HEK293 (cell line): ENCODE measurements around the gene ZSCAN25.

ENCODE experiments used
- CTCF ChIP-seq: fragments of 450-650 bp; formaldehyde crosslinking; IDR thresholded peaks from 2 replicates; pipeline ENCODE4 v1.5.1; 2016; ENCODE audit warnings: missing biosample characterization, missing genetic modification characterization
- ZNF24 ChIP-seq: fragments of 450-650 bp; formaldehyde crosslinking; IDR thresholded peaks from 2 replicates; pipeline ENCODE4 v1.5.1; 2016; ENCODE audit warnings: missing biosample characterization, missing genetic modification characterization
- ZNF596 ChIP-seq: fragments of 450-650 bp; IDR thresholded peaks from 2 replicates; pipeline ENCODE4 v1.5.0; 2018; ENCODE audit warnings: missing biosample characterization, mild to moderate bottlenecking, missing genetic modification characterization, moderate library complexity

- TF ChIP-seq ZNF24 (tag by site-specific recombination), result no peak
- no peak for TF ChIP-seq ZNF596
- TF ChIP-seq CTCF (tag by site-specific recombination), result no peak
Observed at GRCh38 chr7:99679032-99679399, 62.3 kb downstream of the ZSCAN25 start.
